M059J (cell line): Measurements from ENCODE around the gene NDUFAF2. TPM values are rescaled to one million over a fixed set of nuclear protein-coding genes. Genes with fewer than 3 reads are reported as not detected.
"Not testable (repeated sequence)": the region's sequence is repeated elsewhere in the genome, so short reads cannot be mapped to it uniquely, and the experiment has no call there.

Source experiments
- DNase-seq: peaks from one replicate; pipeline ENCODE4 v3.0.0-alpha.2; 2012; ENCODE audit warnings: low read depth
- total RNA-seq: library from RNA; depleted of rRNA; stranded (reverse); fragments of >200 nt; shearing (Covaris generic); gene quantifications from 2 replicates; pipeline ENCODE4 v1.2.3, GENCODE V29; 2014

NDUFAF2 gene
- total RNA-seq, 1 experiment from 2014 or later: 31.0 TPM

GRCh38 chr5:60992871-60993270, 47.9 kb downstream of the NDUFAF2 start:
- DNase-seq: no peak

- DNase-seq: no peak
Measured at GRCh38 chr5:60993425-60993824, 48.4 kb downstream of the NDUFAF2 start.

GRCh38 chr5:60993875-60994571, 49.0 kb downstream of the NDUFAF2 start:
- DNase-seq: no peak

- DNase-seq: no peak
Measured at GRCh38 chr5:60996368-60996767, 51.4 kb downstream of the NDUFAF2 start.

- no peak for DNase-seq
Measured at GRCh38 chr5:60997721-60998120, 52.7 kb downstream of the NDUFAF2 start.

GRCh38 chr5:61000887-61001286, 55.9 kb downstream of the NDUFAF2 start:
- peak; percentile 25 for DNase-seq

- no peak for DNase-seq
Measured at GRCh38 chr5:61001647-61002046, 56.6 kb downstream of the NDUFAF2 start.

- DNase-seq: no peak
Measured at GRCh38 chr5:61002611-61003355, 57.8 kb downstream of the NDUFAF2 start.

GRCh38 chr5:61004448-61004847, 59.4 kb downstream of the NDUFAF2 start:
- no peak for DNase-seq

GRCh38 chr5:61009907-61010306, 64.9 kb downstream of the NDUFAF2 start:
- DNase-seq: no peak

GRCh38 chr5:61010467-61011454, 65.8 kb downstream of the NDUFAF2 start:
- peak; percentile 31 for DNase-seq

- peak; percentile 27 for DNase-seq
Measured at GRCh38 chr5:61018062-61018461, 73.1 kb downstream of the NDUFAF2 start.

GRCh38 chr5:61019642-61020041, 74.6 kb downstream of the NDUFAF2 start:
- DNase-seq: no peak

GRCh38 chr5:61020415-61020814, 75.4 kb downstream of the NDUFAF2 start:
- peak; percentile 25 for DNase-seq

GRCh38 chr5:61023131-61023530, 78.1 kb downstream of the NDUFAF2 start:
- DNase-seq: peak; percentile 61

- DNase-seq: no peak
Measured at GRCh38 chr5:61026004-61026403, 81.0 kb downstream of the NDUFAF2 start.

- no peak for DNase-seq
Measured at GRCh38 chr5:61028382-61028781, 83.4 kb downstream of the NDUFAF2 start.

GRCh38 chr5:61029456-61030162, 84.6 kb downstream of the NDUFAF2 start:
- DNase-seq: no peak

GRCh38 chr5:61030163-61030482, 85.1 kb downstream of the NDUFAF2 start:
- DNase-seq: no peak

GRCh38 chr5:61031301-61031700, 86.3 kb downstream of the NDUFAF2 start:
- not testable (repeated sequence) for DNase-seq

- no peak for DNase-seq
Measured at GRCh38 chr5:61044545-61044944, 99.5 kb downstream of the NDUFAF2 start.

- no peak for DNase-seq
Measured at GRCh38 chr5:61047346-61047745, 102.3 kb downstream of the NDUFAF2 start.
